DOHH2 (cell line): Measurements from ENCODE around the gene LRRC4.

Experiments
- H3F3A ChIP-seq: fragments of 200-600 bp; sonication (generic), shearing (Covaris generic); 2 replicates; pipeline ENCODE4 v1.6.0; 2016; ENCODE audit warnings: antibody characterized with exemption, mild to moderate bottlenecking; ENCODE audit not compliant: control insufficient read depth, insufficient read depth
- H3K27ac ChIP-seq: fragments of 200-600 bp; sonication (generic); 2 replicates; pipeline ENCODE4 v1.5.1; 2014; ENCODE audit warnings: low read depth, mild to moderate bottlenecking, low read length, moderate library complexity
- H3K27me3 ChIP-seq: fragments of 200-600 bp; sonication (generic); 2 replicates; pipeline ENCODE4 v1.6.1; 2014; ENCODE audit warnings: mild to moderate bottlenecking, low read length, mixed read lengths; ENCODE audit not compliant: control insufficient read depth
- H3K36me3 ChIP-seq: fragments of 200-600 bp; sonication (generic); 2 replicates; pipeline ENCODE4 v1.6.1; 2014; ENCODE audit warnings: mild to moderate bottlenecking, low read length, moderate library complexity, mixed read lengths; ENCODE audit not compliant: control insufficient read depth
- H3K4me1 ChIP-seq: fragments of 200-600 bp; sonication (generic); 2 replicates; pipeline ENCODE4 v1.6.1; 2014; ENCODE audit warnings: mild to moderate bottlenecking, low read length, mixed read lengths; ENCODE audit not compliant: control insufficient read depth
- H3K4me2 ChIP-seq: fragments of 200-600 bp; sonication (generic); 2 replicates; pipeline ENCODE4 v1.6.0; 2014; ENCODE audit warnings: mild to moderate bottlenecking, low read length, moderate library complexity
- H3K4me3 ChIP-seq: fragments of 200-600 bp; sonication (generic); 2 replicates; pipeline ENCODE4 v1.5.1; 2014; ENCODE audit warnings: mild to moderate bottlenecking, low read length, mixed read lengths
- H3K79me2 ChIP-seq: fragments of 200-600 bp; sonication (generic); 2 replicates; pipeline ENCODE4 v1.6.1; 2014; ENCODE audit warnings: mild to moderate bottlenecking, low read length, mixed read lengths; ENCODE audit not compliant: control insufficient read depth
- H3K9me2 ChIP-seq: fragments of 200-600 bp; sonication (generic); replicated peaks from 2 replicates; pipeline ENCODE4 v1.6.1; 2014; ENCODE audit warnings: mild to moderate bottlenecking, low read length, mixed read lengths; ENCODE audit not compliant: control insufficient read depth
- H3K9me3 ChIP-seq: fragments of 200-600 bp; sonication (generic); 2 replicates; pipeline ENCODE4 v1.6.1; 2014; ENCODE audit warnings: antibody characterized with exemption, low read length, mixed read lengths; ENCODE audit not compliant: control insufficient read depth, insufficient read depth
- H4K20me1 ChIP-seq: fragments of 200-600 bp; sonication (generic); 2 replicates; pipeline ENCODE4 v1.6.0; 2014; ENCODE audit warnings: low read depth, mild to moderate bottlenecking, antibody characterized with exemption, low read length, moderate library complexity; ENCODE audit not compliant: control insufficient read depth, insufficient read depth
- EZH2phosphoT487 ChIP-seq: fragments of 200-600 bp; sonication (generic); IDR thresholded peaks from 2 replicates; pipeline ENCODE4 v1.6.1; 2017; ENCODE audit warnings: borderline replicate concordance, mild to moderate bottlenecking, antibody characterized with exemption, low read length, moderate library complexity, mixed read lengths
- TF ChIP-seq, protein P1 (sequence below): fragments of 200-600 bp; sonication (generic); IDR thresholded peaks from one replicate; pipeline ENCODE4 v1.5.1; 2014; ENCODE audit warnings: antibody characterized with exemption, mild to moderate bottlenecking, low read depth, low read length; ENCODE audit not compliant: poor library complexity, severe bottlenecking

Gene LRRC4

DNA sequence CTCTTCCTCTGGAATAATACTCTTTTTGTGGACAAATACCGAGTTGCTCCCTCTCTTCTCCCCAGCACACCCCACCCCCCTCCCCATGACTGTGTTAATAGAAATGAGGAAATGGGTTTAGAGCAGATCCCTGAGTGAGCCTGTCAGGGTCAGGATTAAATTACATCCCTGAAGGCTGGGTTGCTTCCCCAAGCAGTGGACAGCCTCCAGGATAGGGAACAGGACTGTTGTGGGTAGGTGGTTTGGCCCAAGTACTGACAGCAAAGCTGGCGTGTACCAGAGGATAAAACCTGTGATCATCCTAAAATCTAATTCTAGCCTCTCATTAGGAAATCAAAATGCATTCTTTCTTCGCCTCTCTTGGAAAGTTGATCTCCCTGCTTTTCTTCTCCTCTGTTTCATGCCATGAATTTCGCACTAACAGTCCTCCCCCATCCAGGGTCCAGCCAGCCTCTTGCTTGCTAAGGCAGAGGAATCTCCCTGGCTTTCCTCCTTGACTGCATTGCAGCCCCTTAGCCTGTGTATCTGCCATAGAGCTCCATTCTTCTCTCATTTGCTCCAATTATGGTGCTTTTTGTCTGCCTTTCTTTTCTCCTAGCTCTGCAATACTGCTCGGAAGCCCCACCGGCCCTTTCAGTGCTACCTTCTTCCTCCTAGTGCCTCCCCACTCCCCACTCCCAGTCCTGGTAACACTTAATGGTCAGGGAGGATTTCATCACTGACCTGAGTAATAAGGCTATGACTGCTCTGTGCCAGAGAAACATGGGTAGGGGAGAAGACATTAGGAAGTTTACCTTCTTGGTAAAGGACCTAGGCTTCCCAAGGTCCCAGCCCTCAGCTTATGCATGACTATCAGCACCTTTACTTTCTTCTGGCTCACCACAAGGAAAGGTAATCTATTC is 8.4 kb downstream of the LRRC4 start:
- Histone ChIP-seq H3K4me1 (peaks cover 11% of the 10 kb centered on the region), H3K4me3 (no peak overlapping the region), H4K20me1 (no peaks in the 10 kb centered on the region), H3K27ac (no peak overlapping the region), H3K4me2 (no peak overlapping the region), H3K27me3 (no peaks in the 10 kb centered on the region), H3F3A (peaks cover under 1% of the 10 kb centered on the region; the same call in 1 of the 2 replicates), H3K36me3 (peaks cover 20% of the 10 kb centered on the region), H3K9me3 (no peaks in the 10 kb centered on the region), H3K79me2 (no peaks in the 10 kb centered on the region), H3K9me2 (no peaks in the 10 kb centered on the region)
- TF ChIP-seq, protein P1, sequence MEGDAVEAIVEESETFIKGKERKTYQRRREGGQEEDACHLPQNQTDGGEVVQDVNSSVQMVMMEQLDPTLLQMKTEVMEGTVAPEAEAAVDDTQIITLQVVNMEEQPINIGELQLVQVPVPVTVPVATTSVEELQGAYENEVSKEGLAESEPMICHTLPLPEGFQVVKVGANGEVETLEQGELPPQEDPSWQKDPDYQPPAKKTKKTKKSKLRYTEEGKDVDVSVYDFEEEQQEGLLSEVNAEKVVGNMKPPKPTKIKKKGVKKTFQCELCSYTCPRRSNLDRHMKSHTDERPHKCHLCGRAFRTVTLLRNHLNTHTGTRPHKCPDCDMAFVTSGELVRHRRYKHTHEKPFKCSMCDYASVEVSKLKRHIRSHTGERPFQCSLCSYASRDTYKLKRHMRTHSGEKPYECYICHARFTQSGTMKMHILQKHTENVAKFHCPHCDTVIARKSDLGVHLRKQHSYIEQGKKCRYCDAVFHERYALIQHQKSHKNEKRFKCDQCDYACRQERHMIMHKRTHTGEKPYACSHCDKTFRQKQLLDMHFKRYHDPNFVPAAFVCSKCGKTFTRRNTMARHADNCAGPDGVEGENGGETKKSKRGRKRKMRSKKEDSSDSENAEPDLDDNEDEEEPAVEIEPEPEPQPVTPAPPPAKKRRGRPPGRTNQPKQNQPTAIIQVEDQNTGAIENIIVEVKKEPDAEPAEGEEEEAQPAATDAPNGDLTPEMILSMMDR: no peak

DNA sequence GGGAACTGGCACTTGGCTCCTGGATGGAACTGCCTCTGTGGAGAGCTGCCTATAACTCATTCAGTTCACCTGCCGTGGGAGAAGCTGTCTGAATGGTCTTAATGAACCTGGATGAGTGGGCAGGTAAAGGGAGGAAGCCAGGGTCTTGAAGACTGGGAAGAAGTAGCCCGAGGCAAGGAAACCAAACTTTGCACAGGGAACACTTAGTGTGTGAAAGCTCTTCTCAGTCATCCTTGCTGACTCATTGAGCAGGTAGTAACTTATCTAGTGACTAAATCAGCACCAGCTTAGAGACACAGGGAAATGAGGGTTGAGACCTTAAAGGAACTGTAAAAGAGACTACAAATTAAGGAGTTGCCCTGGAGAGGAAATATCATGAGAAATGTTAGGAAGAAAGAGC is 9.9 kb downstream of the LRRC4 start:
- H3K9me3 ChIP-seq: no peaks in the 10 kb centered on the region
- no peak overlapping the region for H3K27ac ChIP-seq
- H4K20me1 ChIP-seq: no peaks in the 10 kb centered on the region
- H3K9me2 ChIP-seq: no peaks in the 10 kb centered on the region
- H3K79me2 ChIP-seq: no peaks in the 10 kb centered on the region
- no peak for TF ChIP-seq EZH2phosphoT487
- TF ChIP-seq, protein P1: no peak
- H3K4me1 ChIP-seq: peaks cover 11% of the 10 kb centered on the region
- H3K27me3 ChIP-seq: no peaks in the 10 kb centered on the region
- no peaks in the 10 kb centered on the region for H3F3A ChIP-seq
- H3K36me3 ChIP-seq: peaks cover 26% of the 10 kb centered on the region
- H3K4me2 ChIP-seq: no peak overlapping the region
- no peak overlapping the region for H3K4me3 ChIP-seq

DNA sequence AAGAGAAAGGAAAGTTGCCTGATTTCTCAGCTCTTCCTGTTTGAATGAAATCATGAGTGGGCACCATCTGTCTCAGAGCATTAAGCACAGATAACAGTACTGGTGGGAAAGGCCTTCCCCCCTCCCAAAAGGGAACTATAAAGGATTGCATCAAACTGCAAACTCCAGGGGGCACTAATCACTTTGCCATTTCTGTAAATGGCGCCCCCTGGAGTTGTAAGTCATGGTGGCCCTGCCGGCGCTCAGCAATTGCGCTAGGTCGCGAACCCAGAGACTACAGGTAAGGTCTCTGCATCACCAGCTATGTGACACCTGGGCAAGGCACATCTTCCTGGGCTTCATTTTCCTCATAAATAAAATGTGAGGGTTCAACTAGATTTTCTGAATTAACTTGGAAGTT is 11.1 kb downstream of the LRRC4 start:
- Histone ChIP-seq H3F3A (no peaks in the 10 kb centered on the region), H3K4me2 (no peak overlapping the region), H3K4me3 (no peak overlapping the region), H3K4me1 (peaks cover 3% of the 10 kb centered on the region; the same call in 1 of the 2 replicates), H3K27ac (no peak overlapping the region), H3K79me2 (no peaks in the 10 kb centered on the region), H3K27me3 (no peaks in the 10 kb centered on the region), H3K36me3 (peaks cover 26% of the 10 kb centered on the region), H3K9me2 (no peaks in the 10 kb centered on the region), H3K9me3 (no peaks in the 10 kb centered on the region), H4K20me1 (no peaks in the 10 kb centered on the region)
- no peak for TF ChIP-seq EZH2phosphoT487
- TF ChIP-seq, protein P1: peak; percentile 96
